ENCODE data around the gene ADISSP.

- TF ChIP-seq CTCF (IDR thresholded peaks at IDR 0.05 in 8 of 11, conservative IDR thresholded peaks at IDR 0.05 in 3 of 11) (peak; percentile 35 to 87 (median 75)), POLR2A (IDR thresholded peaks at IDR 0.05) (no peak), POLR2AphosphoS5 (IDR thresholded peaks at IDR 0.05) (peak in 1 of 3 donors; percentile 29)
Observed at GRCh38 chr20:3753098-3753497, 14.5 kb downstream of the ADISSP start.
